DND-41 (cell line): ENCODE measurements around the gene PNMA8B.

Source experiments
- ATAC-seq: fragments of 200-7000 bp; cut with Tn5 transposase; 3 replicates; pipeline ENCODE4 v1.9.1; 2021; ENCODE audit warnings: low read depth; ENCODE audit not compliant: insufficient read depth
- DNase-seq: peaks from one replicate; pipeline ENCODE4 v3.0.0-alpha.2; 2020
- H2AFZ ChIP-seq: 2 replicates; pipeline ENCODE4 v1.6.0; 2012; ENCODE audit warnings: low read depth, low read length
- H3K27ac ChIP-seq: 2 replicates; pipeline ENCODE4 v1.5.1; 2012; ENCODE audit warnings: low read length, inconsistent platforms
- H3K27me3 ChIP-seq: fragments of 200-600 bp; sonication (generic); 2 replicates; pipeline ENCODE4 v1.6.0; 2012; ENCODE audit warnings: low read length, mild to moderate bottlenecking, inconsistent platforms; ENCODE audit not compliant: insufficient read depth, poor library complexity
- H3K36me3 ChIP-seq: 2 replicates; pipeline ENCODE4 v1.5.1; 2012; ENCODE audit warnings: low read length, inconsistent platforms; ENCODE audit not compliant: insufficient read depth
- H3K4me1 ChIP-seq: 2 replicates; pipeline ENCODE4 v1.5.1; 2012; ENCODE audit warnings: mild to moderate bottlenecking, low read length; ENCODE audit not compliant: insufficient read depth
- H3K4me2 ChIP-seq: 2 replicates; pipeline ENCODE4 v1.6.0; 2012; ENCODE audit warnings: mild to moderate bottlenecking, moderate library complexity, low read length, inconsistent platforms; ENCODE audit not compliant: insufficient read depth
- H3K4me3 ChIP-seq, 2 experiments: fragments of 200-600 bp in 1 of 2; shearing (Covaris generic) in 1 of 2; 2 replicates each; pipeline ENCODE4 v1.5.1; 2012 to 2016; ENCODE audit warnings: inconsistent platforms in 2 of 2, low read length in 2 of 2, mild to moderate bottlenecking in 2 of 2, low read depth in 1 of 2, moderate library complexity in 1 of 2
- H3K79me2 ChIP-seq: 2 replicates; pipeline ENCODE4 v1.6.0; 2012; ENCODE audit warnings: low read length, inconsistent platforms; ENCODE audit not compliant: insufficient read depth
- H3K9ac ChIP-seq: 2 replicates; pipeline ENCODE4 v1.6.0; 2012; ENCODE audit warnings: low read depth, mild to moderate bottlenecking, inconsistent platforms, low read length, moderate library complexity
- H3K9me3 ChIP-seq: 2 replicates; pipeline ENCODE4 v1.5.1; 2012; ENCODE audit warnings: low read length, moderate library complexity, mild to moderate bottlenecking, inconsistent platforms; ENCODE audit not compliant: insufficient read depth, severe bottlenecking
- H4K20me1 ChIP-seq: 2 replicates; pipeline ENCODE4 v1.6.0; 2012; ENCODE audit warnings: low read length; ENCODE audit not compliant: insufficient read depth
- CTCF ChIP-seq: IDR thresholded peaks from 2 replicates; pipeline ENCODE4 v1.5.1; 2012; ENCODE audit warnings: borderline replicate concordance, low read length, moderate library complexity, mild to moderate bottlenecking; ENCODE audit not compliant: poor library complexity, severe bottlenecking; ENCODE audit errors: extremely low read depth
- EZH2 ChIP-seq: IDR thresholded peaks from 3 replicates; pipeline ENCODE4 v1.6.1; 2012; ENCODE audit warnings: borderline replicate concordance, low read depth, mild to moderate bottlenecking, moderate library complexity, low read length, inconsistent platforms; ENCODE audit not compliant: severe bottlenecking

PNMA8B gene

GRCh38 chr19:46537136-46538097 lies 41.8 kb upstream of the PNMA8B start:
- no peak overlapping the region for H3K4me2 ChIP-seq
- no peak overlapping the region for H3K27ac ChIP-seq
- TF ChIP-seq EZH2 = no peak
- peak; percentile 91 for TF ChIP-seq CTCF
- no peak overlapping the region for H2AFZ ChIP-seq
- H3K79me2 ChIP-seq = no peaks in the 10 kb centered on the region
- H3K9me3 ChIP-seq = no peaks in the 10 kb centered on the region
- H3K36me3 ChIP-seq = no peaks in the 10 kb centered on the region
- H3K27me3 ChIP-seq = no peaks in the 10 kb centered on the region
- H4K20me1 ChIP-seq = peaks cover 7% of the 10 kb centered on the region; the same call in 1 of the 2 replicates
- no peak overlapping the region for H3K9ac ChIP-seq
- no peaks in the 10 kb centered on the region for H3K4me1 ChIP-seq
- peak; percentile 79; the same call in 2 of the 3 replicates for ATAC-seq
- no peak overlapping the region for H3K4me3 ChIP-seq
- DNase-seq = peak; percentile 63

GRCh38 chr19:46536391-46536790 lies 40.7 kb upstream of the PNMA8B start:
- Histone ChIP-seq H4K20me1 (peaks cover 7% of the 10 kb centered on the region; the same call in 1 of the 2 replicates), H3K9ac (no peak overlapping the region), H3K27me3 (no peaks in the 10 kb centered on the region), H3K9me3 (no peaks in the 10 kb centered on the region), H3K4me2 (no peak overlapping the region), H2AFZ (no peak overlapping the region), H3K4me1 (no peaks in the 10 kb centered on the region), H3K27ac (no peak overlapping the region), H3K36me3 (no peaks in the 10 kb centered on the region), H3K79me2 (no peaks in the 10 kb centered on the region), H3K4me3 (no peak overlapping the region)
- no peak for DNase-seq
- ATAC-seq = no peak
- no peak for TF ChIP-seq EZH2
- TF ChIP-seq CTCF = no peak

- DNase-seq (no peak), ATAC-seq (no peak)
- Histone ChIP-seq H3K9ac (no peak overlapping the region), H3K9me3 (no peaks in the 10 kb centered on the region), H4K20me1 (peaks cover 14% of the 10 kb centered on the region; the same call in 1 of the 2 replicates), H3K79me2 (no peaks in the 10 kb centered on the region), H3K4me3 (no peak overlapping the region), H2AFZ (no peak overlapping the region), H3K4me1 (no peaks in the 10 kb centered on the region), H3K4me2 (no peak overlapping the region), H3K27me3 (no peaks in the 10 kb centered on the region), H3K27ac (no peak overlapping the region), H3K36me3 (no peaks in the 10 kb centered on the region)
- no peak for TF ChIP-seq CTCF
These were observed 38.0 kb upstream of the PNMA8B start for GRCh38 chr19:46533621-46534081.
